Measurements from ENCODE around the gene UBE2L3. TPM values are rescaled to one million over a fixed set of nuclear protein-coding genes. Genes with fewer than 3 reads are reported as not detected.

UBE2L3 gene
- 15.0 and 27.3 TPM in 2 replicates for total RNA-seq

GRCh38 chr22:21567456-21568346 is at the start of gene UBE2L3:
Gene UBE2L3, plus strand, starts transcription at chr22:21567714. Its CDS starts 31 bp downstream, at chr22:21567745.

GRCh38 chr22:21551361-21551760 is 16.2 kb upstream of the UBE2L3 start, which contains the start of gene RIMBP3C:
Gene RIMBP3C, minus strand, starts transcription at chr22:21551461. Its CDS starts 485 bp downstream, at chr22:21550976.

GRCh38 chr22:21629255-21630149 is 62.0 kb downstream of the UBE2L3 start, which contains the start of gene YDJC:
Gene YDJC, minus strand, starts transcription at chr22:21630022. Its CDS starts 8 bp downstream, at chr22:21630014.

DNA sequence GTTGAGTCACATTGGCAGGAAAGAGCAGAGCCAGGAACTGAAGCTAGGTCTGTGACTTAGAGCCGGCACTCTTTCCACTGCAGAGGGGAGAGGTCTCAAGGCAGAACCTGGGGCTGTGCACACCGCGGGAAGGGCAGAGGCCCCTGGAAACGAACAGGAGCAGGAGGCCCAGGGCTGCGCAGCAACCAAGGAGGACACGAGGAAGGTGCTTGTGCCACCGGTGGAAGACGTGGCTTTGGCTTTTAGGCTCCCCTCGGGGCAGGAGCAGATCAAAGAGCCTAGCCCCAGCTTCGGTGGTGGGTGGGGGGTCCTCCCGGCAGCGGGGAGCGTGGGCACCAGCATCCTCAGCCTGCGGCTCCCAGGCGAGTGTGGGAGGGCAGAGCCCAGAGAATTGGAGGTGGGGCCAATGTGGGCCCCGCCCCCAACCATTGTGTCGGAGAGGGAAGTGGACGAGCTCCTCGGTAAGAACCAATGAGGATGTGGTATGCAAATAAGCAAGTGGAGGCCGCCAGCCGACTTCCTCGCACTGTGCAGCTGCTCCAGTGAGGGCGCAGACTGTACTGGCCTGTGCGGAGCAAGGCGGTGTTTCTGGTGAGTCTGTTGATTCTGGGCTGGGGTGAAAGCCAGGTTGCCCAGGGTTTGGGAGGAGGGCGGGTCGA is 64.9 kb downstream of the UBE2L3 start, which contains the start of gene CCDC116:
CCDC116 (plus strand) TSS at position 524 of the 659 bp plus-strand sequence. CDS start 422 bp downstream, outside the sequence.

GRCh38 chr22:21641789-21642583 is 74.5 kb downstream of the UBE2L3 start, which contains the start of gene SDF2L1:
Gene SDF2L1, plus strand, starts transcription at chr22:21642302. Its CDS starts 35 bp downstream, at chr22:21642337.

Other genes starting within 250 kb of the UBE2L3 start
- not detected in 2 replicates for gene RIMBP3B, start 184.0 kb upstream of the UBE2L3 start, total RNA-seq
- gene HIC2, start 150.3 kb upstream of the UBE2L3 start, total RNA-seq = 3.4 and 4.1 TPM in 2 replicates
- gene TMEM191C, start 100.3 kb upstream of the UBE2L3 start, total RNA-seq = 0.34 and 0.85 TPM in 2 replicates
- not detected in 2 replicates for gene RIMBP3C, start 16.3 kb upstream of the UBE2L3 start, total RNA-seq
- 25.8 and 45.1 TPM in 2 replicates for gene YDJC, start 62.3 kb downstream of the UBE2L3 start, total RNA-seq
- 0.07 TPM in 1 of 2 replicates, not detected in the other for gene CCDC116, start 65.0 kb downstream of the UBE2L3 start, total RNA-seq
- 23.6 and 125 TPM in 2 replicates for gene SDF2L1, start 74.6 kb downstream of the UBE2L3 start, total RNA-seq
- 21.5 and 30.8 TPM in 2 replicates for gene PPIL2, start 98.3 kb downstream of the UBE2L3 start, total RNA-seq
- under 0.01 and 0.21 TPM in 2 replicates for gene YPEL1, start 168.1 kb downstream of the UBE2L3 start, total RNA-seq